PFSK-1 (cell line): Measurements from ENCODE around the gene KIF5A.

Experiments used
- POLR2AphosphoS5 ChIP-seq: IDR thresholded peaks from 2 replicates; pipeline ENCODE4 v1.6.1; 2012; ENCODE audit warnings: low read depth, mild to moderate bottlenecking, control low read depth, low read length, moderate library complexity
- SIN3A ChIP-seq: IDR thresholded peaks from 2 replicates; pipeline ENCODE4 v1.6.1; 2012; ENCODE audit warnings: mild to moderate bottlenecking, low read length, moderate library complexity, borderline replicate concordance; ENCODE audit not compliant: insufficient read depth

GRCh38 chr12:57511161-57511560 lies 38.7 kb upstream of the KIF5A start:
- TF ChIP-seq SIN3A (no peak), POLR2AphosphoS5 (no peak)
